OCI-LY7 (cell line): ENCODE data around the gene SHC1.

Experiments used
- EZH2phosphoT487 ChIP-seq: fragments of 200-600 bp; sonication (generic); IDR thresholded peaks from 2 replicates; pipeline ENCODE4 v1.6.1; 2018; ENCODE audit warnings: low read depth, borderline replicate concordance, mild to moderate bottlenecking, mixed run types, antibody characterized with exemption, low read length, moderate library complexity, mixed read lengths
- TF ChIP-seq, protein P1 (sequence below): fragments of 200-600 bp; sonication (generic); conservative IDR thresholded peaks from 2 replicates; pipeline ENCODE4 v1.5.1; 2014; ENCODE audit warnings: mild to moderate bottlenecking, antibody characterized with exemption, low read length, moderate library complexity, mixed read lengths

DNA sequence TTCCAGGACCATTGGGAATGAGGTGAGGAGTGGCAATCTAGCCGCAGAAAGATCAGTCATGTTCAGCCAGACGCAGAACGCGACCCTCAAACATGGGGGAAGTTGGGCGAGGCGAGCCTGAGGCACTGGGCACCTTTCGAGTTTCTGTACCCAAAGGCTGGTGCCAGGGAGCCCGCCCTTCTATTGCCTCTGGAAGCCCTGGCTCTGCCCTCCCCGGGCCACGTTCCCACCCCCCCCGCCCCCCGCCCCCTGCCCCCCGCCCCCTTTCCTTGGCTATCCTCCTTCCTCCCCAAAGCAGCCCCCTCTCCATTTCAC, 29.8 kb upstream of the SHC1 start:
- TF ChIP-seq, protein P1, sequence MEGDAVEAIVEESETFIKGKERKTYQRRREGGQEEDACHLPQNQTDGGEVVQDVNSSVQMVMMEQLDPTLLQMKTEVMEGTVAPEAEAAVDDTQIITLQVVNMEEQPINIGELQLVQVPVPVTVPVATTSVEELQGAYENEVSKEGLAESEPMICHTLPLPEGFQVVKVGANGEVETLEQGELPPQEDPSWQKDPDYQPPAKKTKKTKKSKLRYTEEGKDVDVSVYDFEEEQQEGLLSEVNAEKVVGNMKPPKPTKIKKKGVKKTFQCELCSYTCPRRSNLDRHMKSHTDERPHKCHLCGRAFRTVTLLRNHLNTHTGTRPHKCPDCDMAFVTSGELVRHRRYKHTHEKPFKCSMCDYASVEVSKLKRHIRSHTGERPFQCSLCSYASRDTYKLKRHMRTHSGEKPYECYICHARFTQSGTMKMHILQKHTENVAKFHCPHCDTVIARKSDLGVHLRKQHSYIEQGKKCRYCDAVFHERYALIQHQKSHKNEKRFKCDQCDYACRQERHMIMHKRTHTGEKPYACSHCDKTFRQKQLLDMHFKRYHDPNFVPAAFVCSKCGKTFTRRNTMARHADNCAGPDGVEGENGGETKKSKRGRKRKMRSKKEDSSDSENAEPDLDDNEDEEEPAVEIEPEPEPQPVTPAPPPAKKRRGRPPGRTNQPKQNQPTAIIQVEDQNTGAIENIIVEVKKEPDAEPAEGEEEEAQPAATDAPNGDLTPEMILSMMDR: no peak
- TF ChIP-seq EZH2phosphoT487: no peak
